Measurements from ENCODE around the gene NR2E1.

The NR2E1 gene

GRCh38 chr6:108174371-108175175 lies 8.8 kb downstream of the NR2E1 start:
- DNase-seq: no peak

DNA sequence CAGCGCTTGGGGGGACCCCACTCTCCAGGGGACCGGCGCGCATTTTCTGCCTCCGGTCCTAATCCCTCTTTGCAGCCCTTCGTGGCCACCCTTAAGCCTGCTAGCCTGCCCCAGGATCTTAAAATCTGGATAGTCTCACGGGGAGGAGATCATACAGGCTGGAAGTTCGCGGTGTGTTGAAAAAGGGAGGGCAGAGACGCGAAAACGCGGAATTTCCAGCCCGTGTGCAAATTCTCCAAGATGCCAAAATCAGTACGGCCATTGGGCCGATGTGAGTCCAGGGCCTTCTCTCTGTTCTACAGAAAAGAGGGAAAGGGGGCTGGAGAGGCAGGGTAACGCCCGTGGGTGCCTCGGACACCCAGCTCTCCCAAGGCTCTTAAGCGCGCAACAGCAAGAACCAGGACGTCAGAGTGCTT lies 9.4 kb downstream of the NR2E1 start:
- DNase-seq: no peak

- no peak for DNase-seq
Observed at GRCh38 chr6:108175592-108176279, 9.9 kb downstream of the NR2E1 start.

DNA sequence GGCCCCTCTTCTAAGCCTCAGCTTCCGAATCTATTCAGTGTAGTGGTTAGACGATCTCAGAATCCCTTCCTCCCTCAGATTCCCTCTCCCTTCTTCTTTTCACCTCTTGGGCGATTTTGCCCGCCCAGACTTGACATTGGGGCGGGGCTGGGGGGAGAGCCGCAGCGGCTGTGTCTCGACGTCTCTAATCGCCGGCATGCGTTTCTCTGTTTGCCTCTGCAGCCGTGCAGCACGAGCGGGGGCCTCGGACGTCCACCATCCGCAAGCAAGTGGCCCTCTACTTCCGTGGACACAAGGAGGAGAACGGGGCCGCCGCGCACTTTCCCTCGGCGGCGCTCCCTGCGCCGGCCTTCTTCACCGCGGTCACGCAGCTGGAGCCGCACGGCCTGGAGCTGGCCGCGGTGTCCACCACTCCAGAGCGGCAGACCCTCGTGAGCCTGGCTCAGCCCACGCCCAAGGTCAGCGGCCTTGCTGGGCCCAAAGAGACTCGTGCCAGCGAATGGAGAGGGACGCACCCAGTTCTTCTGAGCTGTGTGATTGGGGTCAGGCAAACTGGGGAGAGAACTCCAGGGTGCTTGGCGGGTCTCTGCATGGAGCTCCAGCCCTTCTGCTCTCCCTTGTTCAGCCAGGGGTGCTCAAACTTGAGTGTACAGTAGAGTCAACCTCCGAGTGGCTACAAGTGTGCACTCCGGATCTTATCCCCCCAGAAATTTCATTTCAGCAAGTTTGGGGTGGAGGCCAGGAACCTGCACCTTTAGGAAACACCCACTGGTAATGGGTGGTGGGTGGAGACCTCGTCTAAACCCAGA lies 10.7 kb downstream of the NR2E1 start:
- DNase-seq: no peak

- no peak for DNase-seq
Observed at GRCh38 chr6:108179741-108180140, 13.9 kb downstream of the NR2E1 start.

DNA sequence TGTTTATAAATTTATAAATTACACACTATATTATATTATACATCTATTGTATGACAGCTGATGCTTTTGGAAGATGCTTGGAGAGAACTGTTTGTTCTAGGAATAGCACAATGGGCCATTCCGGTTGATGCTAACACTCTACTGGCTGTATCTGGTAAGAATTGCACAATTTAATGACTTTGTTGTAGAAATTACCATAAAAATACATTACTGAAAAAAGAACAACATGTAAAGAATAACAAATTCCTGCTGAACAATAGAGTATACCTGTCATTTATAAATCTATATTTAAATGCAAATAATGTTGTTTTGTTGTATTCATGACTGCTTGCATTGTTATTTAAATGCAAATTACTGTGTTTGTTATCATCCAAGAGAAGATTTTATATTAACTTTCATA lies 14.4 kb downstream of the NR2E1 start:
- DNase-seq: no peak

DNA sequence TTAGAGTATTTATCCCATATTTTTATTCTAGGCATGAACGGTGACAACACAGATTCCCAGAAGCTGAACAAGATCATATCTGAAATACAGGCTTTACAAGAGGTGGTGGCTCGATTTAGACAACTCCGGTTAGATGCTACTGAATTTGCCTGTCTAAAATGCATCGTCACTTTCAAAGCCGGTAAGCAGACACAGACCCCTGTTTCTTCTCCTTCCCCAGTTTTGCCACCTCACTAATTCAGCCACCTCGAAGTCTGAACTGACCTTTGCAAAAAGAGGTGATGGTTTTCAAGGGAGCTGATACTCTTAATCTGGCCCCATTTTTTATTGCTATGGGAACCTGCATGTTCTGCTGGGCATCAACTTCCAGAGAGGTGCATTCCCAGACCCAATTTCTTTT lies 15.0 kb downstream of the NR2E1 start:
- no peak for DNase-seq

- no peak for DNase-seq
Observed at GRCh38 chr6:108186226-108186625, 20.4 kb downstream of the NR2E1 start.

DNA sequence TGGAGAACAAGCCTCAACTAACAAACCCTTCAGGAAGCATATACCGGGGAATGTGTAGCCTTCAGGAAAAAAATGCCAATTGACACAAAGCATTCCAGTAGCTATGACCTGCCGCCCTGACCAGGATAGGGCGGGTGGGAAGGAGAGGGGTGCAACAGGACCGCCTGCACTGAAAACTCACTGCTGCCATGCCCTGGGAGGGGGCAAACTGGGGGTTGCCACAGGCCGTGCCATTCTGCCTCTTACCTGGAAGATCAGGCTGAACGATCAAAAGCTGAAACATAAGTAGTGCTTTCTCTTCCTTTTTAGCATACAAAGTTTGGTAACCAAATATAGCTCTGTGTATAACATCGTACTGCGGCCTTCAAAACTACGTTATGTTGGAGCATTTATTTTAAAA lies 21.7 kb downstream of the NR2E1 start:
- DNase-seq: no peak

DNA sequence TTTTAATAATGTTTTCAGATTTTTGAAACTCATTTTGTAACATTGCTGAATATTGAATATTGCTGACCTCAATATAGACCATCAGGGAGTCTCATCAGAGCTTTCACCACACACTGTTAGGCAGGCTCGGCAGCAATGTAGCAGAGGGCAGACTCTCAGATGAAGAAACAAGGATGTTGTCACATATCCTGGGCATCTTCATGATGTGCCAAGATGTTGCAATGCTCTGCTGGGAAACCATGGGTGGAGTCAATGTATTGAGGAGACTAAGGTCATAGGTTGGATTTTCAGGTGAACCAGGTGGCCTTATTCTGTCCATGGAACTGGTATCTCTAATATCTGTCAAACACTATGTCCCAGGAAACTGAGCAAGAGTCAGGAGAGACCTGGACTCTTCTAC lies 27.3 kb downstream of the NR2E1 start:
- no peak for DNase-seq

DNA sequence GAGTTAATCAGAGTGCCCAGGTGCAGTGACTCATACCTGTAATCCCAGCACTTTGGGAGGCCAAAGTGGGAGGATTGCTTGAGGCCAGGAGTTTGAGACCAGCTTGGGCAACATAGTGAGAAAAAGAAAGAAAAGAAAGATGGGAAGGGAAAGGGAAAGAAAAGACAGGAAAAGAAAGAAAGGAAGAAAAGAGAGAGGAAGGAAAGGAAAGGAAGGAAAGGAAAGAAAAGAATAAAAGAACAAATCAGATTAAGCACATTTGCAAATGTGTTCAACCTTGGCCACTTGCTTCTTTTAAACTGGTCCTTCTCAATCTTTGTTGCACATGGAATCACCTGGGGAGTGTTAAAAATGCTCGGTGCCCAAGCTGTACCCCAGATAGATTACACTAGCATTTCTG lies 28.0 kb downstream of the NR2E1 start:
- no peak for DNase-seq

DNA sequence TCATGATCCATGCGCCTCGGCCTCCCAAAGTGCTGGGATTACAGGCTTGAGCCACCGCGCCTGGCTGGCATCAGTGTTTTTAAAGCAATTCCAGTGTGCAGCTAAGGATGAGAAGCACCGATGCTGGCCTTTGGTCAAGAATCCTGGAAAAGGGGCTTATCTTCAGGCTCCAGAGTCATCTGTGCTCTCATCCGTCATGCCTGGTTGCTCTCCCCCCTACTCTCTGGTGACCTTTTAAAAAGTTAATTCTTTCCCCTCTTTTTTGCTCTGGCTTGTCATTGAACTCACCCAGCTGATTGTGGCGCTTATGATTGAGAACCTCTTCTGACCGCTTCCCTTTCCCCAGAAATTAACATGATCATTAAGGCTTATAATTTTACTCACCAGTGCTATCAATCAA lies 28.7 kb downstream of the NR2E1 start:
- no peak for DNase-seq

DNA sequence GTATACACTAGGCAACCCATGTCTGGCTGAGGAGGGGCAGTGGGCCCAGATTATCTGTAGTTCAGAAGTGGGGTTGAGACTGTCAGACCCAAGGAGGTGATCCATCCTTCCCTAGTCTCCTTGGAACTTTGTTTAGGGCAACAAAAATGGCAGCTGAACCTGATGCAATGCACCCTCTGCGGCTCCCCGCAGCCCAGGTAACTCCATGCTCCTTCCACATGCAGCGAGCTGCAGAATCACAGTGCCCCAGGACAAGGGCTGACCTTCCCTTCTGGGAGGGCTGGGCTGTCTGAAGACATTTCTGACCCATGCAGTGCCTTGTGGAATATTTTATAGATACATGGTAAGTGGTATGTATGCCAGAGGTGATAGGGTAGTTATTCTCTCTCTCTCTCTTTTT lies 29.4 kb downstream of the NR2E1 start:
- DNase-seq: no peak

DNA sequence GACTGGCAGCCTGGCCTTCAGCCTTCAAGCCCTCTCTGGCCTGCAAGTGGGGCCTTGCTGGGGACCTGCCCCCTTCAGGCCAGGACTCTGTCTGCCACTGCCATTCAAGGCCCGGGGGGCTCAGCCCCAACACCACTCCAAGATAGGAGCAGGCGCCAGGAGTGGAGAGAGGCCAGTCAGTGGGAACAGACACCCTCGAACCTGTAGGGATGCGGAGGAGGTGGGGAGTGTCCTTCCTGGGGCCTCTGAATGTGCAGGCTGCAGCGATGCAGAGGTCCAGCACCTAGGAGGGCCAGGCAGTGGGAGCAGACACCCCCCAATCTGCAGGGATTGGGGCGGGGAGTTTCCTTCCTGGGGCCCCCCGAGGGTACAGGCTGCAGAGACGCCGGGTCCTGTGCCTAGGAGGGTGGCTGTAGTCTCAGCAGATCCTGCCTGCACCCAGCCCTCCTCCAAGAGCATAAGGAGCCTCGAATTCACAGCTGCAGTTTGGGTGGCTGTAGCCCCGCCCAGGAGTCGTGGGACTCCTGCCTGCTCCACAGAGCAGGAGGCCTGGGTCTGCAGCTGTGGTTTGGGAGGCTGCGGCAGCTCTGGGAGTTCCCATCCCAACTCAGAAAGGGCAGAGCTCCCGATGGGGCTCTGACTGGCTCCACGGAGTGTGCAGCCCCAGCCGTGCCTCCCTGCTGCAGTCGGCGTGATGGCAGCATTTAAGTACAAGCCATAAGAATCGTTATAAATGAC lies 33.1 kb downstream of the NR2E1 start:
- DNase-seq: no peak

- DNase-seq: no peak
Observed at GRCh38 chr6:108200186-108200585, 34.4 kb downstream of the NR2E1 start.

DNA sequence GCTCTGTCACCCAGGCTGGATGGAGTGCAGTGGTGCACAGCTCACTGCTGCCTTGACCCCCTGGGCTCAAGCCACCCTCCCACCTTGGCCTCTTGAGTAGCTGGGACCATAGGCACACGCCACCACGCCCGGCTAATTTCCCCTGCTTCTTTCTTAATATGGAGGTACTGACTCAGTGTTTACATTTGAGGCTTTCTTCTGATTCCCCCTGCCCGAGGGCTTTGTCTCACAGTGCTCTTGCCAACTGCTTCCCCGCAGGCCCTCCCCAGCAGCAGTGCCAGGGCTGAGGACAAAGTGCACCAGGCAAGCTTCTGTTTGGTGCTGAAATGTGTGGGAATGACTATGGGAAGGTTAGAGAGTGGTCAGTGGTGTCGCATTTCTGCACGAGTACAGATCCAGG lies 34.8 kb downstream of the NR2E1 start:
- DNase-seq: no peak

- no peak for DNase-seq
Observed at GRCh38 chr6:108203189-108204112, 37.6 kb downstream of the NR2E1 start.

DNA sequence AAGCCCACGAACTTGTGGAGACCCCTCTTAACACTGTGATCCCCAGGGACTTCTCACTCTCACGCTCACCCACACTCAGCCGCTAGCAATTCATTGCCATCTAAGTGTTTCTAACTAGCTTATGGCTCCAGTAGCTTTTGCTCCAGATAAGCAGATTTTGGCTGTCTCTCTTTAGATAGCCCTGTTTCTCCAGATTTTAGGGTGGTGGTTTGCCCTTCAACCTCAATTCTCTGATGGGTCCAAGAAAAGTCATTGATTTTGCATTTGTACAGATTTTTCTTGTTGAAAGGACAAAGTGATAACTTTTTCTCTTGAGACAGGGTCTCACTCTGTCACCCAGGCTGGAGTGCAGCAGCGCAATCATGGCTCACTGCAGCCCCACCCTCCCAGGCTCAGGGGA lies 41.2 kb downstream of the NR2E1 start:
- no peak for DNase-seq

- no peak for DNase-seq
Observed at GRCh38 chr6:108209738-108210137, 43.9 kb downstream of the NR2E1 start.

DNA sequence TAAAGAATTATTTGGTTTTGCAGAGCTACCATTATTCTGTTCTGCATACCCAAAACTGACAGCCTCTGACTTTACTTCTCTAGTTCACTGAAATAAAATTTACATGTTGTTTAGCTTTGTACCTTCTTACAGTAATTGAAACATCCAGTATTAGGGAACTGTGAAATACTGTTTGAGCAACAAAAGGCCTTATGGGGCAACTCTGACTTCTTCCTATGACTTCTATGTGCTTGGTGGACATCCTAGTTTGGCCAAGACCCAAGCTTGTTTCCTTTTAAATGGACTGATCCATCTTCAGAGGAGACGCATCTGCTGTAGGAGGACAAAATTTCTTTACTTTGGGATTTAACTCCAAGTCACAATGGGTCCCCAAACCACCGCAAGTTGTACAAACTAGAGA lies 44.7 kb downstream of the NR2E1 start:
- DNase-seq: no peak

GRCh38 chr6:108211671-108212070 lies 45.8 kb downstream of the NR2E1 start:
- DNase-seq: no peak

DNA sequence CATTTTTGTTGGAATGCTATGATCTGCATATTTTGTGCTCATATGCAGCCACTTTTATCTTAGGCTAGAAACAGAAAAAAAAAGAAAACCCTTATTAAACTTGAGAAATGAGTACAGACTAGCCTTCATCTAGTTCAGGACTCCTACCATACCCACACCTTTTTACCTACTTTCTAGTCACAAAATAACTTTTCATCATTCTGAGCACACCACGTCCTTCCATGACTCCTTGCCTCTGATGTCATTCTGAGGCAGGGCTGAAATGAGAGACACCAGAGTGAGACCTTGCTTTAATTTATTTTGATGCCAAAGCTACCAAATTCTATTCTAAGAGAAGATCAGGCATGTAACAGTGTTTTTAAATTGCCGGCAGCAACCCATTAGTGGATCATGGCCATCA lies 56.2 kb downstream of the NR2E1 start:
- no peak for DNase-seq

Measured in NK-92 treated with Interleukin-12 subunit alpha and Interleukin-12 subunit beta, amount 100 ng/mL, for 24 hours (cell line).